Neural cell (in vitro differentiated cells): ENCODE data around the gene RUNX3.

Source experiments
- CTCF ChIP-seq: fragments of 450-650 bp; IDR thresholded peaks from 2 replicates; pipeline ENCODE4 v1.5.1; 2014; ENCODE audit warnings: antibody characterized with exemption, mild to moderate bottlenecking, moderate library complexity; ENCODE audit not compliant: poor library complexity, severe bottlenecking
- POLR2AphosphoS5 ChIP-seq: IDR thresholded peaks from 2 replicates; pipeline ENCODE4 v1.6.1; 2012
- TAF1 ChIP-seq: IDR thresholded peaks from 2 replicates; pipeline ENCODE4 v1.6.1; 2012; ENCODE audit warnings: low read depth

- TF ChIP-seq CTCF (no peak), TAF1 (no peak), POLR2AphosphoS5 (no peak)
Measured at GRCh38 chr1:24901791-24902470, 28.1 kb downstream of the RUNX3 start.
